Ishikawa (cell line): Measurements from ENCODE around the gene RPL27A.
A peak's percentile ranks its signal among the peaks of the same experiment; 100 is the strongest.

Experiments
- CEBPB ChIP-seq: IDR thresholded peaks from 2 replicates; pipeline ENCODE4 v1.6.1; 2012
- CREB1 ChIP-seq: IDR thresholded peaks from 2 replicates; pipeline ENCODE4 v1.6.1; 2012; ENCODE audit warnings: low read depth
- EGR1 ChIP-seq: IDR thresholded peaks from 2 replicates; pipeline ENCODE4 v1.6.1; 2012
- EP300 ChIP-seq: IDR thresholded peaks from 2 replicates; pipeline ENCODE4 v1.6.1; 2012; ENCODE audit warnings: borderline replicate concordance
- FOXM1 ChIP-seq: IDR thresholded peaks from 2 replicates; pipeline ENCODE4 v1.6.1; 2012; ENCODE audit warnings: low read depth, borderline replicate concordance
- NFIC ChIP-seq: IDR thresholded peaks from 2 replicates; pipeline ENCODE4 v1.6.1; 2012
- RAD21 ChIP-seq: IDR thresholded peaks from 2 replicates; pipeline ENCODE4 v1.6.1; 2012; ENCODE audit warnings: low read depth
- TAF1 ChIP-seq: IDR thresholded peaks from 2 replicates; pipeline ENCODE4 v1.6.1; 2012; ENCODE audit warnings: low read depth, mild to moderate bottlenecking
- TCF12 ChIP-seq: IDR thresholded peaks from 2 replicates; pipeline ENCODE4 v1.6.1; 2012; ENCODE audit warnings: low read depth
- TEAD4 ChIP-seq: IDR thresholded peaks from 2 replicates; pipeline ENCODE4 v1.6.1; 2012
- YY1 ChIP-seq: IDR thresholded peaks from 2 replicates; pipeline ENCODE4 v1.6.1; 2012; ENCODE audit warnings: low read depth
- ZBTB7A ChIP-seq: IDR thresholded peaks from 2 replicates; pipeline ENCODE4 v1.6.1; 2012; ENCODE audit warnings: low read depth
- TF ChIP-seq, protein P1 (sequence below): IDR thresholded peaks from 2 replicates; pipeline ENCODE4 v1.6.1; 2012
- TF ChIP-seq, protein P2 (sequence below): IDR thresholded peaks from 2 replicates; pipeline ENCODE4 v1.6.1; 2012; ENCODE audit warnings: low read depth, mild to moderate bottlenecking
- TF ChIP-seq, protein P3 (sequence below): IDR thresholded peaks from 2 replicates; pipeline ENCODE4 v1.6.1; 2012

RPL27A gene

DNA sequence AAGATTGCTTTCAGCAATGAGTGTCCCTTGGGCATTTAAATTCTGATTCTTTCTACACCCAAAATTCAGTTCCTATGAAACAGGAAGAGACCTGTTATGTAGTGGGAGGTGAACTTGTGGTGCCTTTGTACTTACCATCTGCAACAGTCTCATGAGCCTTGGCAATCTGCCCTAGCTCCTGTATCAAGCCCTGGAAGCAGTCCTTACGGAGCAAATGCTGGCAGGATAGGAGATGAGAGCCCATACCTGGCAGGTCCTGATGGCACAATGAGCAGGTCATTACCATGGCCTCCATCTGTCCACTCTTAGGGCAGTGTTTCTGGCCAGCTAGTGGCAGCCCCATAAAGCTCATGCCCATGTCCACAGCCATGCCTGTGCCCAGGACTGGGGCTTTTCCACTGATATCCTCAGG lies 10.9 kb upstream of the RPL27A start:
- TF ChIP-seq, protein P1, sequence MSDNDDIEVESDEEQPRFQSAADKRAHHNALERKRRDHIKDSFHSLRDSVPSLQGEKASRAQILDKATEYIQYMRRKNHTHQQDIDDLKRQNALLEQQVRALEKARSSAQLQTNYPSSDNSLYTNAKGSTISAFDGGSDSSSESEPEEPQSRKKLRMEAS = 0 out of 2 replicates have a peak, but pooled peaks have one; percentile 6
- TF ChIP-seq RAD21 = no peak
- TF ChIP-seq NFIC = 0 out of 2 replicates have a peak, but pooled peaks have one; percentile 12
- TF ChIP-seq, protein P2, sequence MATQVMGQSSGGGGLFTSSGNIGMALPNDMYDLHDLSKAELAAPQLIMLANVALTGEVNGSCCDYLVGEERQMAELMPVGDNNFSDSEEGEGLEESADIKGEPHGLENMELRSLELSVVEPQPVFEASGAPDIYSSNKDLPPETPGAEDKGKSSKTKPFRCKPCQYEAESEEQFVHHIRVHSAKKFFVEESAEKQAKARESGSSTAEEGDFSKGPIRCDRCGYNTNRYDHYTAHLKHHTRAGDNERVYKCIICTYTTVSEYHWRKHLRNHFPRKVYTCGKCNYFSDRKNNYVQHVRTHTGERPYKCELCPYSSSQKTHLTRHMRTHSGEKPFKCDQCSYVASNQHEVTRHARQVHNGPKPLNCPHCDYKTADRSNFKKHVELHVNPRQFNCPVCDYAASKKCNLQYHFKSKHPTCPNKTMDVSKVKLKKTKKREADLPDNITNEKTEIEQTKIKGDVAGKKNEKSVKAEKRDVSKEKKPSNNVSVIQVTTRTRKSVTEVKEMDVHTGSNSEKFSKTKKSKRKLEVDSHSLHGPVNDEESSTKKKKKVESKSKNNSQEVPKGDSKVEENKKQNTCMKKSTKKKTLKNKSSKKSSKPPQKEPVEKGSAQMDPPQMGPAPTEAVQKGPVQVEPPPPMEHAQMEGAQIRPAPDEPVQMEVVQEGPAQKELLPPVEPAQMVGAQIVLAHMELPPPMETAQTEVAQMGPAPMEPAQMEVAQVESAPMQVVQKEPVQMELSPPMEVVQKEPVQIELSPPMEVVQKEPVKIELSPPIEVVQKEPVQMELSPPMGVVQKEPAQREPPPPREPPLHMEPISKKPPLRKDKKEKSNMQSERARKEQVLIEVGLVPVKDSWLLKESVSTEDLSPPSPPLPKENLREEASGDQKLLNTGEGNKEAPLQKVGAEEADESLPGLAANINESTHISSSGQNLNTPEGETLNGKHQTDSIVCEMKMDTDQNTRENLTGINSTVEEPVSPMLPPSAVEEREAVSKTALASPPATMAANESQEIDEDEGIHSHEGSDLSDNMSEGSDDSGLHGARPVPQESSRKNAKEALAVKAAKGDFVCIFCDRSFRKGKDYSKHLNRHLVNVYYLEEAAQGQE = no peak
- no peak for TF ChIP-seq CREB1
- peak; percentile 6; the same call in 1 of the 2 replicates for TF ChIP-seq FOXM1
- no peak for TF ChIP-seq CEBPB
- TF ChIP-seq EP300 = no peak

DNA sequence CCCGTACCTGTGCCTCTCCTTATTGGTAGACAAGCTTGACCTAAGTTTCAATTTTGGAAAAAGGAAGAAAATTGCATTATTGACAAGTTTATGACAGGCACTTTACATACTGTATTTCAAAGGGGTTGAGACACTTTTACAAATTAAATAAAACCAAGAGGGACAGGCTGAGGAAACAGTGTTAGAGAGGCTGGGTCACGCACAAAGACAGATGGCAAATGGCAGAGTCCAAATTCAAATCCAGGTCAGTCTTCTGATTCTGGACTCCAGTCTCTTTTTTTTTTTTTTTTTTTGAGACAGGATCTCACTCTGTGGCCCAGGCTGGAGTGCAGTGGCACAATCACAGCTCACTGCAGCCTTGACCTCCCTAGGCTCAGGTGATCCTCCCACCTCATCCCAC lies 10.2 kb upstream of the RPL27A start:
- TF ChIP-seq YY1 = no peak
- TF ChIP-seq ZBTB7A = no peak
- TF ChIP-seq NFIC = no peak
- no peak for TF ChIP-seq CEBPB

DNA sequence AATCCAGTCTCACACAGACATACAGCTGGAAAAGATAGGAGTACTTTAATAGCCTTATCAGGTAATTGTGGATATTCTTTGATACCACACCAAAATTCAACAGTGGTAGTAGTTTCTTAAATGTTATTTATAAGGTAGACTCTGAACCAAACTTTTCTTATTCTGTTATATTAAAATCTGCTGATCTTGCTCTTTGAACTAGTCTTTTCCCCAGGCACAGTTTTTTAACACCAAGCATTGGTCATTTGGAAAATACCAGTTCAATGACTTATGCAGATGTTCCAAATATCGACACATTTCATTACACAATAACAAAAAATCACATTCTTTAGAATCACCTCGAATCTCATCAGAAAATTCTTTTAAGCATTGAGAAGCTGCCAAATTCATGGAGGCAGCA lies 7.7 kb upstream of the RPL27A start:
- TF ChIP-seq, protein P1 = no peak
- TF ChIP-seq RAD21 (no peak), TCF12 (no peak), NFIC (no peak), CREB1 (no peak), FOXM1 (no peak), CEBPB (no peak), ZBTB7A (no peak), TEAD4 (no peak), YY1 (no peak), EP300 (no peak), TAF1 (no peak), EGR1 (no peak)
- TF ChIP-seq, protein P3, sequence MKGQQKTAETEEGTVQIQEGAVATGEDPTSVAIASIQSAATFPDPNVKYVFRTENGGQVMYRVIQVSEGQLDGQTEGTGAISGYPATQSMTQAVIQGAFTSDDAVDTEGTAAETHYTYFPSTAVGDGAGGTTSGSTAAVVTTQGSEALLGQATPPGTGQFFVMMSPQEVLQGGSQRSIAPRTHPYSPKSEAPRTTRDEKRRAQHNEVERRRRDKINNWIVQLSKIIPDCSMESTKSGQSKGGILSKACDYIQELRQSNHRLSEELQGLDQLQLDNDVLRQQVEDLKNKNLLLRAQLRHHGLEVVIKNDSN = no peak
- TF ChIP-seq, protein P2 = no peak

DNA sequence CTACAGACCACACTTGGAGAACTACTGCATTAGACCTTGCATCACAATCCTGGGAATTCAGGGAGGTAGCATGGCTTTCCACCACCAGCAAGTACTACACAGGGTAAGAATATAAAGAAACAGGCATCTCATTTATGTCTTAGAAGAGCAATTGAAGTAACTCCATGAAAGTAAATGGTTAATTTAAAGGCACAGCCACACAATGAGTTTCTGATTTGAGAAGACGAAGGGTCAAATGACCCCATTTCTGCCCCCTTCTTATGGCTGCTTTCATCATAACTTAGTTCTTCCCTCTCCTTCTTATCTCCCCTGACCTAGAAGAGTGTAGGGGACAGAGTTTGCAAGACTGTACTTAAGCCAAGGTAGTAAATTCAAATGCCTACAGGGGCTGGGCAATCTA lies 6.1 kb upstream of the RPL27A start:
- no peak for TF ChIP-seq EP300
- TF ChIP-seq FOXM1 = no peak
- TF ChIP-seq, protein P3 = no peak
- TF ChIP-seq EGR1 = no peak
- TF ChIP-seq, protein P1 = no peak
- TF ChIP-seq ZBTB7A = no peak
- no peak for TF ChIP-seq YY1
- no peak for TF ChIP-seq CREB1
- no peak for TF ChIP-seq CEBPB
- TF ChIP-seq TEAD4 = no peak
- TF ChIP-seq, protein P2 = no peak
- no peak for TF ChIP-seq RAD21
- TF ChIP-seq TCF12 = no peak
- no peak for TF ChIP-seq NFIC
- no peak for TF ChIP-seq TAF1

DNA sequence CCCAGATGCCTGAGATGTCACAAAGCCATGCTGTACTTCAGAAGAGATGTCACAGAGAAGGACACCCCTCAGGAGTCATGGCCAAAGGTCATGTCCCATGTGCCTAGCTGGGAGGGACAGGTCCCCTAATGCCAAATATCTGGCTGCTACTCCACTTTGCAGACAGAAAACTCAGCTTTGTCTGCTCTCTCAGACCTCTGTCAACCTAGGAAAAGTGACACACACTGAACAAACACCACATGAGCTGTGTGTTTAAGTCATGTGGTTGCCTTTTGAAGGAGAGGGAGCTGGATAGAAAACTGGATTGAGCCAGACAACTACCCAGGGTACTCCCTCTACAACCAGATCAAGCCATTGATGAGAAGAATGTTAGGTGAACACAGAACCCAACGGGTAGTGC lies 3.6 kb upstream of the RPL27A start:
- TF ChIP-seq ZBTB7A (no peak), TAF1 (no peak), FOXM1 (no peak), NFIC (no peak), TCF12 (no peak), TEAD4 (no peak), CEBPB (no peak), EP300 (no peak), EGR1 (no peak), RAD21 (no peak), YY1 (no peak), CREB1 (no peak)
- TF ChIP-seq, protein P1 = no peak
- TF ChIP-seq, protein P2 = no peak
- TF ChIP-seq, protein P3 = no peak
